Activated CD8-positive, alpha-beta memory T cell treated with anti-CD3 and anti-CD28 coated beads for 36 hours (primary cell): Measurements from ENCODE around the gene ARHGAP26. TPM values are rescaled to one million over a fixed set of nuclear protein-coding genes. Genes with fewer than 3 reads are reported as not detected.

Source experiments
- CTCF ChIA-PET: fragments of 350-600 bp; sonication (Branson Sonifier 250); formaldehyde crosslinking; loops from one replicate; lab custom pipeline; 2021; ENCODE audit warnings: antibody characterized with exemption; lab: Charles Lee
- POLR2A ChIA-PET: fragments of 350-600 bp; sonication (Branson Sonifier 250); formaldehyde crosslinking; loops from one replicate; lab custom pipeline; 2021; ENCODE audit warnings: antibody characterized with exemption; lab: Charles Lee
- total RNA-seq, 2 experiments: library from RNA; stranded (reverse); gene quantifications; one replicate each; pipeline ENCODE4 v1.2.3, GENCODE V29; 2021

The ARHGAP26 gene
- total RNA-seq, 2 experiments from 2014 or later, result 15.6 to 15.7 TPM

GRCh38 chr5:142869886-142870285 lies 99.7 kb downstream of the ARHGAP26 start:
- POLR2A ChIA-PET, result no interaction called here
- CTCF ChIA-PET, result interaction anchor here (1.6 to 2.0 kb wide), 4 partner anchors 99 to 157 kb away, joined by 3 to 7 read pairs (median 6); partner anchors contain the start of gene ARHGAP26

GRCh38 chr5:142870532-142871362 lies 100.6 kb downstream of the ARHGAP26 start:
- ChIA-PET POLR2A (no interaction called here), CTCF (interaction anchor here (1.0 to 2.0 kb wide), 7 partner anchors 10 to 157 kb away, joined by 3 to 7 read pairs (median 3); partner anchors contain the start of gene ARHGAP26)

GRCh38 chr5:142871363-142872193 lies 101.4 kb downstream of the ARHGAP26 start:
- POLR2A ChIA-PET, result no interaction called here
- CTCF ChIA-PET, result interaction anchor here (1.0 to 2.0 kb wide), 7 partner anchors 9 to 158 kb away, joined by 3 to 7 read pairs (median 3); partner anchors contain the start of gene ARHGAP26

- ChIA-PET POLR2A (interaction anchor here (0.6 kb wide), 1 partner anchor 566 kb away, joined by 4 read pairs; no protein-coding TSS in a partner anchor), CTCF (no interaction called here)
These were observed 102.0 kb downstream of the ARHGAP26 start for GRCh38 chr5:142872217-142872616.

- CTCF ChIA-PET, result no interaction called here
- POLR2A ChIA-PET, result interaction anchor here (0.6 kb wide), 1 partner anchor 566 kb away, joined by 4 read pairs; no protein-coding TSS in a partner anchor
These were observed 102.6 kb downstream of the ARHGAP26 start for GRCh38 chr5:142872795-142873194.

GRCh38 chr5:142873831-142874230 lies 103.7 kb downstream of the ARHGAP26 start:
- POLR2A ChIA-PET, result no interaction called here
- CTCF ChIA-PET, result interaction anchor here (2.8 kb wide), 1 partner anchor 161 kb away, joined by 13 read pairs; no protein-coding TSS in a partner anchor

GRCh38 chr5:142874540-142874939 lies 104.4 kb downstream of the ARHGAP26 start:
- ChIA-PET CTCF (interaction anchor here (1.0 to 2.8 kb wide), 4 partner anchors 14 to 161 kb away, joined by 4 to 13 read pairs (median 6); no protein-coding TSS in a partner anchor), POLR2A (no interaction called here)

- POLR2A ChIA-PET, result no interaction called here
- CTCF ChIA-PET, result interaction anchor here (1.0 to 2.8 kb wide), 4 partner anchors 12 to 163 kb away, joined by 3 to 13 read pairs (median 6); no protein-coding TSS in a partner anchor
These were observed 105.8 kb downstream of the ARHGAP26 start for GRCh38 chr5:142875936-142876335.

GRCh38 chr5:142876817-142877216 lies 106.6 kb downstream of the ARHGAP26 start:
- ChIA-PET CTCF (interaction anchor here (1.2 to 1.4 kb wide), 2 partner anchors 159 to 164 kb away, joined by 4 read pairs; no protein-coding TSS in a partner anchor), POLR2A (no interaction called here)

- CTCF ChIA-PET, result interaction anchor here (7.3 kb wide), 1 partner anchor 163 kb away, joined by 92 read pairs; no protein-coding TSS in a partner anchor
- POLR2A ChIA-PET, result no interaction called here
These were observed 107.9 kb downstream of the ARHGAP26 start for GRCh38 chr5:142878111-142878510.

GRCh38 chr5:142878638-142879037 lies 108.5 kb downstream of the ARHGAP26 start:
- CTCF ChIA-PET, result interaction anchor here (0.7 to 7.3 kb wide), 4 partner anchors 34 to 163 kb away, joined by 3 to 92 read pairs (median 24); no protein-coding TSS in a partner anchor

GRCh38 chr5:142881076-142881783 lies 111.1 kb downstream of the ARHGAP26 start:
- ChIA-PET POLR2A (no interaction called here), CTCF (interaction anchor here (0.5 to 7.3 kb wide), 17 partner anchors 7 to 1074 kb away, joined by 3 to 92 read pairs (median 3); no protein-coding TSS in a partner anchor)

More at GRCh38 chr5:142878638-142879037, 108.5 kb downstream of the ARHGAP26 start:
- POLR2A ChIA-PET, result no interaction called here

GRCh38 chr5:142881784-142882126 lies 111.6 kb downstream of the ARHGAP26 start:
- ChIA-PET POLR2A (no interaction called here), CTCF (interaction anchor here (0.5 to 7.3 kb wide), 6 partner anchors 96 to 1073 kb away, joined by 3 to 92 read pairs (median 4); no protein-coding TSS in a partner anchor)

- ChIA-PET POLR2A (interaction anchor here (1.1 kb wide), 1 partner anchor 164 kb away, joined by 3 read pairs; no protein-coding TSS in a partner anchor), CTCF (interaction anchor here (2.2 to 7.3 kb wide), 3 partner anchors 129 to 168 kb away, joined by 7 to 92 read pairs (median 15); no protein-coding TSS in a partner anchor)
These were observed 112.8 kb downstream of the ARHGAP26 start for GRCh38 chr5:142883025-142883424.

- ChIA-PET POLR2A (no interaction called here), CTCF (interaction anchor here (2.2 to 7.3 kb wide), 3 partner anchors 130 to 168 kb away, joined by 7 to 92 read pairs (median 15); no protein-coding TSS in a partner anchor)
These were observed 113.3 kb downstream of the ARHGAP26 start for GRCh38 chr5:142883438-142883837.

GRCh38 chr5:142884029-142884428 lies 113.9 kb downstream of the ARHGAP26 start:
- POLR2A ChIA-PET, result no interaction called here
- CTCF ChIA-PET, result interaction anchor here (2.2 to 7.3 kb wide), 3 partner anchors 130 to 169 kb away, joined by 7 to 92 read pairs (median 15); no protein-coding TSS in a partner anchor

- POLR2A ChIA-PET, result no interaction called here
These were observed 116.0 kb downstream of the ARHGAP26 start for GRCh38 chr5:142886211-142886610.

GRCh38 chr5:142886956-142887355 lies 116.8 kb downstream of the ARHGAP26 start:
- ChIA-PET CTCF (interaction anchor here (1.5 kb wide), 2 partner anchors 16 to 141 kb away, joined by 3 read pairs; no protein-coding TSS in a partner anchor), POLR2A (no interaction called here)

More at GRCh38 chr5:142886211-142886610, 116.0 kb downstream of the ARHGAP26 start:
- CTCF ChIA-PET, result interaction anchor here (1.5 kb wide), 2 partner anchors 15 to 141 kb away, joined by 3 read pairs; no protein-coding TSS in a partner anchor
